Kidney capillary endothelial cell (primary cell): ENCODE measurements around the gene NUMB.
"Not testable (repeated sequence)": the region's sequence is repeated elsewhere in the genome, so short reads cannot be mapped to it uniquely, and the experiment has no call there.

Experiments used
- DNase-seq: peaks from one replicate; pipeline ENCODE4 v3.0.0-alpha.2; 2018; ENCODE audit warnings: low spot score

Gene NUMB

GRCh38 chr14:73465823-73466532 is 7.6 kb upstream of the NUMB start:
- DNase-seq = no peak

DNA sequence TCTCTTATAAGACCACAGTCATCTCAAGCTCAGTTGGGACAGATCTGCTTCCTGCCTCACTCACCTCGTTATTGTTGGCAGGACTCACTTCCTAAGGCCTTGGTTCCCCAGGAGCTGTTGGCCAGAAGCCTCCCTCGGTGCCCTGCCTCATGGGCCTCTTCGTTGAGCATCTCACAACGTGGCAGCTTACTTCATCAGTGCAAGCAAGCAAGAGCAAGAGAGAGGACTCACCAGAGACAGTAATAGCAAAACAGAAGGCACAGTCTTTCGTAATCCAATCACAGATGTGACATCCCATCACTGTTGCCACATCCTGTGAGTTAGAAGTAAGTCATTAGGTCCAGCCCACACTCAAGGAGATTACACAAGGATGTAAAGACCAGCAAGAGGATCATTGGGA is 5.1 kb upstream of the NUMB start:
- peak; percentile 70 for DNase-seq

- no peak for DNase-seq
Measured at GRCh38 chr14:73462815-73463214, 4.5 kb upstream of the NUMB start.

DNA sequence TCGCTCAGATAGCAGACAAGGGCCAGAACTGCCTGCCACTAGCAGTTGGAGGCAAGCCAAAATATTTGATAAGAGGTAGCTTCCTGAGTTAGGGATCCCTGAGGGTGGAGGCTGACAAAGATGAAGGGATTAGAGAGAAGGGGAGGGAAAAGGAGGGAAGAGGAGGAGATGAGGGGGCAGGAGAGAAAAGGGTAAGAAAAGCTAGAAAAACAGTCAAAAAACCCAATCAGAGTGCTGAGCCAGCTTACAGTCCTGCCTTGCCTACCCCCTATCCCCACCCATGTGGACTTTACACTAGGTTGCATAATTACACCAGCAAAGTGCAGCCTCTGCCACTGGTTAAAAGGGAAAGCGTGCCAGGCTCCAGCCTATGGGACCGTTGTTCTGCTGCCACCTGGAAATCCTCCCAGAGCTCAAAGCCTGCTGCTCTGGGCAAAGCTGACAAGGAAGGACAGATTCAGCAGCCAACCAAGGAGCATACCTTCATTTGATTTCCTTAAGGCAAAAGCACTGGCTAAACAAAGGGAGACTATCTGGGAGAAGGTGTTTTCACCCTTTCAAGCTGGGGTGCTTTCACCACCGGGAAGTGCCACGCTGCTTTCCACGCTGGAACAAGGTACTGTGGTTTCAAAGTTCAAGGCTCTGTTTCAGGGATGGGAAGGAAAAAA is 3.8 kb upstream of the NUMB start:
- DNase-seq = no peak

- no peak for DNase-seq
Measured at GRCh38 chr14:73461478-73462047, 3.2 kb upstream of the NUMB start.

DNA sequence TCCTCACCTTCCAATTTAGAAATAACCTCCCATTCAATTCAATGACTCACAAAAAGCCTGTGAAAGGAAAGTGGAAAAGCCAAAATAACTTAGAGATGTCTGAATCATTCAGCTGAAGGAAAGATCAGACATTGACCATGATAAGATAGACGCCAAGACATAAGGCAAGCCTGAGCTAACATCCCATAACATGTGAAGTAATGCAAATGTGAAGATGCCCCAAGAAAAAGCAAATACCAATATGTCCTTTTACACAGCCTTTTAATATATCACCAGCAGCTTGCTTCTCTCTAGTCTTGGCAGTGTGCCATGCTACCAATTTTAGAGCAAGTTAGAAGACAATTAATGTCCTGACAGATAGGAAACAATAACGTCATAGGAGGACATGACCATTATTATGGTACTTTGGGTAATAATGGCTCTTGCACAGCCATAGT is 2.4 kb upstream of the NUMB start:
- DNase-seq = peak; percentile 87

GRCh38 chr14:73459959-73460358 is 1.6 kb upstream of the NUMB start:
- DNase-seq = no peak

DNA sequence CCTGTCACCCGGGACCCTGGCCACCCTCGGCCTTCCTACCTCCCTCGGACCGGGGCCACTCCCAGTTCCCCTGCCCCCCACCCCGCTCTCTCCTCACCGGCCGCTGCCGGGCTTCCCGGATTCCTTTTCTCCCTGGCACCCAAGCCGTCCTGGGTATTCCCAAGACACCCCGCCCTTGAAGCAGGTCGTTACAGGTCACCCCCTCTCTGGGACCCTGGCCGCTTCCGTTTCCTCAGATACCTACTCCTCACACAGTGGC is 493 bp downstream of the NUMB start:
- DNase-seq = no peak

- DNase-seq = no peak
Measured at GRCh38 chr14:73457041-73457923, 1.1 kb downstream of the NUMB start.

GRCh38 chr14:73455294-73455693 is 3.1 kb downstream of the NUMB start:
- no peak for DNase-seq

GRCh38 chr14:73452341-73453186 is 5.8 kb downstream of the NUMB start:
- DNase-seq = peak; percentile 61

- no peak for DNase-seq
Measured at GRCh38 chr14:73443758-73444157, 14.6 kb downstream of the NUMB start.

GRCh38 chr14:73441286-73441685 is 17.1 kb downstream of the NUMB start:
- DNase-seq = no peak

GRCh38 chr14:73438993-73439392 is 19.4 kb downstream of the NUMB start:
- no peak for DNase-seq

GRCh38 chr14:73437206-73437605 is 21.1 kb downstream of the NUMB start:
- DNase-seq = no peak

DNA sequence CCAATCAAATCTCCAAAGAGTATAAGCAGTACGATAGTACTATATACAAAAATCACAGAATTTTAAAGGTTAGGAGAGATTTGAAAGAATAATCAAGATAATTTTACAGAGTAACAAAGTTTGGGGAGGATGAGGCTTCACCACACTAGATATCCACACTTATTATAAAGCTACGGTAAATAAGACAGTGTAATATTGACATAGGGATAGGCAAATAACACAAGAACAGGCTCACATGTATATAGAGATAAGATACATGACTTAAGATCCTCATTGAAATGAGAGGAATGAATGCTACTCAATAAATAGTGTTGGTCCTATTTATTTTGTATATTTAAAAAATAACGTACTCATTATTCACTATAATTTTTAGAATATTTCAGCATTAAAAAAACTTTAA is 26.2 kb downstream of the NUMB start:
- no peak for DNase-seq

DNA sequence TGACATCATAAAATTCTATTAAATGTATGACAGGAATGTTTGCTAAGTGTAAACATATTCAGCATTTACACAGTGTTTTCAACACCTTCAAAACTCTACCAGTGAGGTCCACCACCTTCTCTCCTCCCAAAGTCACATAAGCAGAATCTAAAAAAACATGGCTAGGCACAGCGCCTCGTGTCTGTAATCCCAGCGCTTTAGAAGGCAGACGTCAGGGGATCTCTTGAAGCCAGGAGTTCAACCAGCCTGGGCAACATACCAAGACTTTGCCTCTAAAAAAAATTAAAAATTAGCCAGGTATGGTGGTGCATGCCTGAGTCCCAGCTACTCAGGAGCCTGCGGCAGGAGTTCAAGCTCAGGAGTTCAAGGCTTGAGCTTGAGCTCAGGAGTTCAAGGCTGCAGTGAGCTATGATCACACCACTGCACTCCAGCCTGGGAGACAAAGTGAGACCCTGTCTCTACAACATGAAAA is 30.0 kb downstream of the NUMB start:
- no peak for DNase-seq

DNA sequence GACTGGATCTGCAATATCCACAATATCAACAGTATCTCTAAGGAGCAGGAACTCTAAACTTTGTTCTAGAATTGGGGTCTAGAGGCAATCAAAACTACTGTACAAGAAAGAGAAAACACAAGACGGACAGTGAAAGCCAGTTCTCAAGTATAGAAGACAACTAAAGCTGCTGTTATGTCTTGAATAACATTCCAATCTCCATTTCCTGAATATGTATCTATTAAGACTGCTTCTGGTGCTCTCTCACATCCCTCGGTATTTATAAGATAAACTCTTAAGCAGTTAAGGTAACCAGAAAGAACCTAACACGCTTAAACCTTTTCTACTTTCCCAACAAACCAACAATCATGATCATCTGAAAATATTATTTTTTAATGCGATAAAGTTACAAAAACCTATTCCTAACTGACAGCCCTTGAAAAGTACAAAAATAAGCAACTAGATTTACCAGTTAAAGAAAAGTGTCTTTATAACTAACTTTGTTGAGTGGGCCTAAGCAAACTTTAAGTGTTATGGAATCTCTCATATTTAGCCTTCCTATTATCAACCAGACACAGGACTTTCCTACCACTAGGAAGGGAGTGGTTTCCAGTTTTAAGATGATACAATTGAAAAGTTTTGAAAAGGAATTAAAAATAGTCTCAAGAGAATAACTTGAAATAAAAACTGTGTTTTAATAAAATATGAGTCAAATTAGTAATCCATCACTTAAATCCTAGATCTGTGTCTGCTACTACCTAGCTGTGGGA is 30.7 kb downstream of the NUMB start:
- DNase-seq = no peak

GRCh38 chr14:73426877-73427276 is 31.5 kb downstream of the NUMB start:
- DNase-seq = peak; percentile 6

DNA sequence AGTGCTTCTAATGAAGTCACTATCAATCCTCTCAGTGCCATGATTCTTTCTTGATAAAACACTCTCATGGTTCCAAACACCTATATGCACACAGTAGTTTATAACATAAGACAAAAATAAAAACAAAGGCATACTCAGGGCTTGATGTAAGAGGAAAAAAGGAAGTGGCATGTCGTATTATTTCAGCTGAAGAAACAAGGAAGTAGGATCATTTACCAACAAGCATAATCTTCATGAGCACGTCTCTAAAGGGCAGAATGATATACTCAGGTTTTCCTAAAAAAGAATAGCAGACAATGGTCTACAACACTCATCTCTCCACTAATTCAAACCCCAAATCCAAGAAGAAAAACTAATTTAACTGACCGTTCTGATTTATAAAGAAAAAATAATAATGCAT is 33.9 kb downstream of the NUMB start:
- DNase-seq = peak; percentile 38

- DNase-seq = not testable (repeated sequence)
Measured at GRCh38 chr14:73423092-73423491, 35.3 kb downstream of the NUMB start.
